ENCODE results near the gene TMEM229A.

TMEM229A gene

DNA sequence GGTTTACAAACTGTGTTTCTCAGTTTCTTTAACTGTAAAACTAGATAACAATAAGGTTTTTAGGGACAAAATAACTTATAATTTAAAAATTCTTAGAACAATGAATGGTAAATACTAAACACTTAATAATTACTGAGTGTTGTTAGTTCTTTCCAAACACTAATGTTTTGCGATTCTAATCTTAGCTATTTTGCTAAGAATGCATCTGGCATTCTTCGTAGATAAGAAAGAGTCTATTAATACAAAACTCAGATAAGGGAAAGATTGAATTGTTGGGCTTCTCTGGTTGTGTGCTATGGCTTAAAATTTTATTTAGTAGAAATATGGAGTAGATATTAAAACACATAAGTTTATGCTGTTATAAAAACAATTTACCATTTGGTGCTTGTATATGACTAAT, 45.4 kb downstream of the TMEM229A start:
- H3K27ac ChIP-seq: no peak overlapping the region
- in situ Hi-C loops (cut with HindIII; ENCODE audit: low pct_ligation_motif_present, low sequenced_read_pairs): no loop called here
- H3K4me3 ChIP-seq (ENCODE audit: low read depth, low read length): no peak overlapping the region
- no peaks in the 10 kb centered on the region for H3K36me3 ChIP-seq (replicated peaks)
- TF ChIP-seq, protein P1, sequence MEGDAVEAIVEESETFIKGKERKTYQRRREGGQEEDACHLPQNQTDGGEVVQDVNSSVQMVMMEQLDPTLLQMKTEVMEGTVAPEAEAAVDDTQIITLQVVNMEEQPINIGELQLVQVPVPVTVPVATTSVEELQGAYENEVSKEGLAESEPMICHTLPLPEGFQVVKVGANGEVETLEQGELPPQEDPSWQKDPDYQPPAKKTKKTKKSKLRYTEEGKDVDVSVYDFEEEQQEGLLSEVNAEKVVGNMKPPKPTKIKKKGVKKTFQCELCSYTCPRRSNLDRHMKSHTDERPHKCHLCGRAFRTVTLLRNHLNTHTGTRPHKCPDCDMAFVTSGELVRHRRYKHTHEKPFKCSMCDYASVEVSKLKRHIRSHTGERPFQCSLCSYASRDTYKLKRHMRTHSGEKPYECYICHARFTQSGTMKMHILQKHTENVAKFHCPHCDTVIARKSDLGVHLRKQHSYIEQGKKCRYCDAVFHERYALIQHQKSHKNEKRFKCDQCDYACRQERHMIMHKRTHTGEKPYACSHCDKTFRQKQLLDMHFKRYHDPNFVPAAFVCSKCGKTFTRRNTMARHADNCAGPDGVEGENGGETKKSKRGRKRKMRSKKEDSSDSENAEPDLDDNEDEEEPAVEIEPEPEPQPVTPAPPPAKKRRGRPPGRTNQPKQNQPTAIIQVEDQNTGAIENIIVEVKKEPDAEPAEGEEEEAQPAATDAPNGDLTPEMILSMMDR (IDR thresholded peaks at IDR 0.05; ENCODE audit: low read depth, low read length, missing control alignments): no peak
- no peaks in the 10 kb centered on the region for H3K27me3 ChIP-seq (replicated peaks)
- DNase-seq: no peak

Data from brain microvascular endothelial cell (primary cell).